Left renal cortex interstitium (tissue), 4 donors: ENCODE data around the gene CSNK1A1L. TPM values are rescaled to one million over a fixed set of nuclear protein-coding genes. Genes with fewer than 3 reads are reported as not detected.

Experiments used
- DNase-seq, 4 donors: peaks; one replicate each; pipeline ENCODE4 v3.0.0-alpha.2; 2013; ENCODE audit warnings: low read depth in 4 of 4, low spot score in 2 of 4, missing footprints in 1 of 4
- polyA plus RNA-seq, 4 donors: library from polyadenylated mRNA; unstranded; fragments of 120-200 nt; gene quantifications; one replicate each; pipeline ENCODE4 v1.2.1, GENCODE V29; 2013; ENCODE audit not compliant: insufficient read length in 4 of 4

Gene CSNK1A1L
- polyA plus RNA-seq, 4 donors = 0.18 to 0.23 (median 0.22) TPM; not detected in 1

DNA sequence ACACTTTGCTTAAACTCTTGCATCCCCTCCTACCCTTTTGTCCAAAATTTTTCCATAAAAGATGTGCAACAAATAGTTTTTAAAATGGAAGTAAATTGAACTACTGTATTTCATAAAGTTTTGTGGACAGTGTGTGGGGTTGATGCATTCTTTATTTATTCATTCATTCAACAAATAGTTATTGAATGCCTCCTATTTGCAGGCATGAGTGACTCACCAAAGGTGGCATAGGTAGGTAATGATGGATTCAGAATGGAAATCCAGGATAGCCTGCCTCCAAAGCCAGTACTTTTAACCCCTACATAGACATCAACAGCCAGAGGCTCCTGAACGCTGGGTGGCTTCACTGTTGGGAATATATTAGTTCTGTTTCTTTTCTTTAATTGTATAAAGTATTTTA lies 2.4 kb upstream of the CSNK1A1L start:
- DNase-seq = no peak

DNA sequence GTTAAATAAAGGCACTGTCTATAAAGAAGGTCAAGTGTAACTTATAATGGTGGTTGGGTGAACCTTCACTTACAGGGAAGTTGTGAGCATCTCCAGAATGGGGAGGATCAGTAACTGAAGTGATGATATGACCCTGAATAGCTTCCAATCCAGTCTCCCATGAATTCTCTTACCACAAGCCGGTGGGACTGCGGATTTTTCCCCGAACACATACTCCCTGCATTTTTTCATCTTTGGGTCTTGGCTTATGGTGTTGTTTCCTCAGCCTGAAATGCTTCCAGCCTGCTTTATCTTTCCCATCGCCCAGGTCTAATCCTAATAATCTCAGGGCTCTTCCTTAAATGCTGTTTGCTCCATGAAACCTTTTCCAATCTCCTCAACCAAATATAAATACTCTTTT lies 2.0 kb upstream of the CSNK1A1L start:
- no peak for DNase-seq

DNA sequence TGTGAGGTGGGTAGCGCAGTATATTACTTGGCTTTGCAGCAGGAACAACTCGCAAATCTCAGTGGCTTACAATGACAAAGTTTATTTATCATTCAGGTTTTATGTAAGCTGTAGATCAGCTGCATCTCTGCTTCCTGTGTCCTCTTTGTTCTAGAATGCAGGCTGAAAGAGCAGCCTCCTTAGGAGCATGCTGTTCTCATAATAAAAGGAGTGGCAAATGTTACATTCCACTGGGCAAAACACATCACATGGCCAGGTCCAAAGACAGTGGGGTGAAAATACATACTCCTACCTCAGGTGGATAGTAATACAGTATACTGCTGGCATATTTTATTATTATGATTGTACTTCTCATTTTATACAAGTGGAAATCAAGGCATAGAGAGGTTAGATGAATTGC lies 1.2 kb upstream of the CSNK1A1L start:
- DNase-seq = no peak

DNA sequence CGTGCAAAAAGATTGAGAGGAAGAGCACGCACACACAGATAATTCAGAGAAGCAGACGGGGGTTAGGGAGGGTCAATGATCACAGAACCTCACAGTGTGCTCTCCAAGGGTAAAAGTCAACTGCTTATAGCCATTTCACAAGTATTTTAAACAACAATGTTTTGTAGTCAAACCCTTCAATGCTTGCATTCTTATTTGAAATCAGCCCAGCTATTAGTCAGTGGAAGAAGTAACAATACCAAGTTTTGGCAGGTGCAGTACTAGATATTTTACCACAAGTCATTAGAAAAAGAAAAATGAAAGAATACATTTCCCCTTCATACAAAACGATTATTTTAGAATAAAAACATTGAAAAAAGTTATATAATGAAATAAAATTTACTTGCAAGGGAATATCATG lies 2.6 kb downstream of the CSNK1A1L start:
- DNase-seq = no peak

DNA sequence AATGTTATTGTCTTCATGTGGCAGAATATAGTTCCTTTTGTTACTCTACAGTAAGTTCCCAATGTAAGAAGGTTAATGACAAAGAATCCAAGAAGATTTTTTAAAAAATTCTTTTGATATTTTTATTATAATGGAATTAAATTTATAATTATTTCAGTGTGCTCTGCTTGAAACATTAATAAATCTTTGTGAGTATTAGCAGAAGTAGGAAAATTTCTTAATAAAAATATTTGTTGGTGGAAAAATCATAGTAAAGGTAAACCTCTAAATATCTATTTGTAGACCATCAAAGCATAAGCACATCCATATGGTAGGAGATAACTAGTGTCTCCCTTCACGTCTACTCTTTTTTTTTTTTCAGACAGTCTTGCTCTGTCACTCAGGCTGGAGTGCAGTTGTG lies 4.3 kb downstream of the CSNK1A1L start:
- no peak for DNase-seq

DNA sequence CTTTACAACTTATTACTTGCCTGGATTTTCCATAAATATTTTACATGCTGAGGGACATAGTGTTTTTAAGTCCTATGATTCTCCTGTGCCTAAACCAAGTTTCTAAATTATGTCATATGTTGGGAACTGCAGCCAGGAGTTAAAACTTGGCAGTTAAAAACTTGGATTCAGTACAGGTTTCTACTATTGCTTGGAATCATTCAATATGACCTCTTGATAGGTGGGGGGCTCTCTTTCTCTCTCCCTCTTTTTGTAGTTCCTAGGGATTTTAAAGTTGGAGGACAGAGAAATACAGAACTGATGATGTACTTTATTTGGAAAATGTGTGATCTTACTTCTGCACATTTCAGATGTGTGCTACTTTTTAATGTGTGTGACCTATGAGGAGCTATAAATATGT lies 4.7 kb downstream of the CSNK1A1L start:
- DNase-seq = no peak

DNA sequence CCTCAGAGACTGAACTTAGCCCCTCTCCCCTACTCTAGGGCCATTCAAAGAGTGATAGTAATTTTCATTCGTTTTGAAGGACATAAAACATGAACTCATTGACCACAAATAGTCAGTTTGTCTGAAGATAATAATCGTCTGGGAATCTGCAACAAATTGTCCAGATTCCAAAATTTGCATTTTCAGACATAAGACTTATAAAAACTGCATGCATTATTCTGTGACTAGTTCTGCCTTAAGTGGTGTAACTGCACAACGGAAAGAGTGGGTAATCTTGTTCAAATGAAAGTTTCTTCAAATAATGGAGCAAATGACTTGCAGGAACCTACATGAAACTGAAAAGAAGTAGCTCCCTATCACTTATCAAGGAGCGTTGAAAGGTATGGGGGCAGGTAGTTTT lies 8.4 kb downstream of the CSNK1A1L start:
- DNase-seq = no peak

DNA sequence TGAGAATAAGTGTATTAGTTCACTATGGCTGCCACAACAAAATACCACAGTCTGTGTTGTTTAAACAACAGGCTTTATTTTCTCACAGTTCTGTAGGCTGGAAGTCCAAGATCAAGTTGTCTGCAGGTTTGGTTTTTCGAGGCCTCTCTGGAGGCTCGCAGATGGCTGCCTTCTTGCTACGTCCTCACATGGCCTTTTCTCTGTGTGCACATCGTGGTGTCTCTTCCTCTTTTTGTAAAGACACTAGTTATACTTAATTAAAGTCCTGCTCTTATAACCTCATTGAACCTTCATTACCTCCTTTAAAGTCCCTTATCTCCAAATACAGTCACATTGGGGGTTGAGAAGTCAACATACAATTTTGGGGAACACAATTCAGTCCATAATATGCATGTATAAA lies 10.6 kb downstream of the CSNK1A1L start:
- no peak for DNase-seq

DNA sequence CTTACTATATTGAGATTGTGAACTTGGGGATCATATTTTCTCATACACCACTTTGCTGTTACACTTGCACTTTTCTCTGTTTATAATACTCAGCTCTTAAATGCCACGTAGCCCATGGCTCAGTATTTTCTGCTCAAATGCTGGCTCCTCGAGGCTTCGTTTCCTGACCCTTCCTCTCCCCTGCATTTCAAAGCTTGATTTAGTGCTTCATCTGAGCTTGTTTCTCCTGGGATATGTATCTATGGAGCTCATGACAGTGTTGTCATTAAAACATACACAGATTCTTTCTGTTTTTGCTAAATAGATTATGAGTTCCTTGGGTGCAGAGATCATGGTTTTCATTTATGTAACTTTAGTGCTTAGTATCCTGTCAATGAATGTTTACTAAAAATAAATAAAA lies 11.4 kb downstream of the CSNK1A1L start:
- no peak for DNase-seq

DNA sequence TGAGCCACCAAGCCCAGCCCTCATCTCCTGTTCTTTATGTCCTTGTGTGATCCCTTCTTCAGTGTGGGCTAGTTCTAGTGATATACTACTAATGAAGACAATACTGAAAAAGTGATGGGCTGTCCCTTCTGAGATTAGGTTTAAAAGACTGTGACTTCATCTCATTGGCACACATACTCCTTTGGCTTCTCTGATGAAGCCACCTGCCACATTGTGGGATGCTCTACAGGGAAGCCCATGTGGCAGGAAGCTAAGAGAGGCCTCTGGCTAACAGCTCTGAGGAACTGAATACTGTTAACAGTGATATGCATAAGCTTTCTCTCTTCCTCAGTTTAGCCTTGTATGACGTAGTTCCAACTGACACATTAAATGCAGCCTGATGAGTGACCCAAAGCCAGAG lies 13.6 kb downstream of the CSNK1A1L start:
- no peak for DNase-seq

DNA sequence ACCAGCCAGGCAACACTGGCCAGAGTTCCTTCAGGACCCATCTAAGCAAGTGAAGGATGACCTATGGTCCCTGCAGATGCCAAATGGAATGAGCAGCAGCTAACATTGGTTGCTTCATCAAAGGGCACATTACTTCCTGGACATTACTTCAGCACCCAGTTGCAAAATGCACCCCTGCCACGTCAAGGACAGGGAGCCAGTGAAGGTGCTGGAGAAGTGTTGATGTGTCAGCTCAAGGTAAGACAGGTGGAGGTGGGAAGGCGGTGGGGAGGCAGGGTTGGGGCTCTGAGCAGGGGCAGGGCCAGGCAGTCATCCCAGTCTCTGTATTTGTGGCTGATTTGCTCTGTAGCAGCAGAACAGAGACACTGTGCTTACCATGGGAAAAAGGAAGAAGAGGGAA lies 14.6 kb downstream of the CSNK1A1L start:
- no peak for DNase-seq

DNA sequence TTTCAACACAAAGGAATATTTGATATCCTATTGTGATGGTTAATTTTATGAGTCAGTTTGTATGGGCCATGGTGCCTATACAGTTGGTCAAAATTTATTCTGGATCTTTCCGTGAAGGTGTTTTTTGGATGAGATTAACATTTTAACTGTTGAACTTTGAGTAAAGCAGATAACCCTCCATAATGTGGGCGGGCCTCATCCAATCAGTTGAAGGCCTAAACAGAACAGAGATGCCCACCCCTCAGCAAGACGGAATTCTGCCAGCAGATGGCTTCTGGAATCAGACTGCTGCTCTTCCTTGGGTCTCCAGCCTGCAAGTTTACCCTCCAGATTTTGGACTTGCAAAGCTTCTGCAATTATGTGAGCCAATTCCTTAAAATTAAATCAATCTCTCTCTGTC lies 16.0 kb downstream of the CSNK1A1L start:
- no peak for DNase-seq

DNA sequence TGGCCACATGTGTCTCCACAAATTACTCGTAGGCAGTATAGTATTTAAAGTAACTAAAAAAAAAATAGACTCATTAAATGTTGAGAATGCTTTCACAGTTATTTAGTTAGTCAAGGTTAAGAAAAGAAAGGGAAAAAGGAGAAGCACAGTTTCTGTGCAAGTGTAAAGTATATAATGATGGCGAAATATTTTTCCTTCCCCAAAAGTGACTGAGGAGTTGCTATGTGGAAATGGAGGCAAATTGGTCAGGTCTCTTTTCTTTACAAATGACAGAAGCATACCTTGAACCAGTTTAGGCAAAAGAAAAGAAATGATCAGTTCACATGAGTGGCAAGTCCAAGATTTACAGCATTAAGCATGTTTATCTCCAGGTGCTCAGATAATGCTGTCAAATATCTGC lies 18.0 kb downstream of the CSNK1A1L start:
- no peak for DNase-seq

DNA sequence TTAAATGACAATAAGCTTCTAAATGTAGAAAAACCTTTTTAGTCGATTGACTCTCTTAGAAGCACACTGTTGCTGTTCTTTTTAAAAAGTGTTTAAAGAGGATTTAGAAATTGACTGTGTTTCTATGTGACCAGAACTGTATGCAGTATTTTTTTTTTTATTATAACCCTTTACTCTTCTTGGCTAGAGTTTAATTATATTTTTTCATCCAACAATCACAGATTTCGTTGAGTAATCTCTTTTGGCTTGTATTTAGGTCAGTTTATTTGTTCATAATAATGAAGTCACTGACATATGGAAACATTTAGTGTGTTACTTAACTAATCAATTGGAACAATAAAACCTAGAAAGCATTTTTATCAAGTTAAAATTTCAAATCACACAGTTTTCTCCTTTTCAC lies 19.9 kb downstream of the CSNK1A1L start:
- no peak for DNase-seq

DNA sequence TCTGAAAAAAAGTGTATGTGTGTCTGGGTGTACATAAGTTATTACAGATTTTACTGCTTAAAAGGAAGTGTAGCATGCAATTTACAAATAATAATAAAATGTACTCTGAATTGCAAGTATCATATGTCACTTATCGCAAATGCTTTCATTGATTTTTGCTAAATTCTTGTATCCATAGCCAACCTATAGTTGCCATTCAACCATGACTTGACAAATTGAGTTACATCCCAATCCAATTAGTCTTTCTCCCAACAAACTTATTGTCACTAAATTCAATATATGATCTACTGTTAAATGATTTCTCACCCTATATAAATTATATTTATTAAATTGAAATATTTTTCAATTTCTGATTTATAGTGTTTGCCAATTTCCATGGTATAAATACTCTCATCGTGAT lies 28.6 kb downstream of the CSNK1A1L start:
- no peak for DNase-seq

DNA sequence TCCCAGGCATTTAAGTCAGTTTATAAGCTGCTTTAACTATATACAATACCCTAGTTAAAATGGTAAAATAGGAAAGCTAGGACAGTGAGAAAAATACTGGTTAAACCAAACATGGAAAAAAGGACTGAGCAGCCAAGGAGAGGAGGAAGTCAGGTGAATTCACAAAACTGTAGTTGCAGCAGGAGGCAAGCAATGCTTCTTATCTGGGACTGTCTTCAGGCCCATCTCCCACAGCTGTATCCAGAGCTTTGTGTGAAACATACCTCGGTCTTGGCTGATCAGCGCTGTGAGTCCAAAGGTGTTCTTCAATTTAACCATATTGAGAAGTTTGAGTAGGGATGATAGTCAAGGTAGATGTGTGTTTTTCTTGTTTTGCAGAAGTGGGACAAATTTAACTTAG lies 30.3 kb downstream of the CSNK1A1L start:
- no peak for DNase-seq

DNA sequence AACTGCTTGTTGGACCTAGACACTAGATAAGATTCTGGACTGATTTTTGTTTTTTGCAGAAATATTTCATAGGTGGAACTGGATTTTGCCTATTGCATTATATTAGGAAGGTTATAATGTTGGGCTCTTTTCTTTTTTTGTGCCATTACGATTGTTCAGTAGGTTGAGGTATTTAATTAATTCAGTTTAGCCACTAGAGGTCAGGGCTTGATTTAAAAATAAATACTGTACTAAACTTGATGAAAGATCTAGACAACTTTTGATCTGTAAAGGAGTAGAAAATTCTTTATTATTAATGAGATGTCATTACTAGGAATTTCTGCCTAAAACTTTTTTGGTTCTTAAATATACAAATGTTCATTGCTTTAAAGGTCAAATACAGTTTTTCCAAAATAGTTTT lies 30.8 kb downstream of the CSNK1A1L start:
- no peak for DNase-seq

DNA sequence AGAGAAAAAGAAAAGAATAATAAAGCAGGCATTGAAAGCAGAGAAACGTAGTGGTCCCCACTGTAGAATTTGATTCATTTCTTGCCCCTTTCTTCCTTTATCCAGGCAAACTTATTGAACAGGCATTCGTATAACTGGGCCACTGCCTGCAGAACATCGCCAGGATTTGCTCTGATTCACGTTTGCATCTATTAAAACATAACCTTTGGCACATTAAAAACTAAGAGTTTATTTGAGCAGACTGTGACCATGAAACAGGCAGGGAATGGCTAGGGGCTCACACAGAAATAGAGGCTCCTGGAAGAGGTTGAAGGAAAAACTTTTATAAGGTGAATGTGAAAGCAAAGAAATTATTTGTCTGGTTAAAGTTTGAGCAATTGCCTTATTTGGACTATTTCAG lies 33.4 kb downstream of the CSNK1A1L start:
- DNase-seq = no peak

DNA sequence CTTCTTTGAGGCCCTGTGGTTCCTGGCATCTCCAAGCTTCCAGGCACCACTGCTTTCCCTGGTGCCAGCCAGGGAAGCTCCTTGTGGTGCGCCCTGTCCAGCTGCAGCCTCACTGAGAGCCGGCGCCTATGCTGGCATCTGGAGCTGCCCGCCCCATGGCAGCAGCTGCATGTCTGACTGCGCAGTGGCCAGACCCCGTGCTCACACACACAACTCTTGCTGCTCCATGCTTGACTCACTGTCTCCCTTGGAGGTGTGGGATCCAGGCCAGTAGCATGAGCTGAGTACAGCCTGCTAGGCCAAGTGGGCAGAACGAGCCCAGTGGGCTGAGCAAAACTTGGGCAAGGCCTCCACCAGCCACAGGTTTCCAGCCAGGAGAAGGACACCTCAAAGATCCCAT lies 34.5 kb downstream of the CSNK1A1L start:
- DNase-seq = no peak

DNA sequence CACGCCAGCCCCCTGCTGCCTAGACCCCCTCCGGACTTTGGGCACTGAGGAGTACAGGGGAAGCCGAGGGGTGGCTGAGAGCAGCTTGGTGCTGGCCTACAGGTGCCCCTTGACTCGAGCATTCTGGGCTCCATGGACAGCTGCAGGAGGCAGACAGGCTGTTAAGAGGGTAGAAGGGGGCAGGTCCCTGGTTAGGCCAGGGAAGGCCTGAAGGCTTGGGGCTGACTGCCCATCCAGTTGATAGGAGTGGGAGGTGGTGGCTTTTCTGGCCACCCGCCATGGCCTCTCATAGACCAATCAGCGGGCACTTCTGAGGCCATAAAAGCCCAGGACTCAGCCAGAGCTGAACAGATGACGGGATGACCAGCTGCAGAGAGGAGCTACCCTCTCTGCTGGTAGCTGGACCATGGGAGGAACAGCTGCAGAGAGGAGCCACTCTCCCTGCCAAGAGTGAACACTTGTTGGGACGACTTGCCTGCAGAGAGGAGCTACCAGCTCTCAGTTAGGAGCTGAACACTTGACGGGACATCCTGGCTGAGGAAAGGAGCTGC lies 35.2 kb downstream of the CSNK1A1L start:
- no peak for DNase-seq

DNA sequence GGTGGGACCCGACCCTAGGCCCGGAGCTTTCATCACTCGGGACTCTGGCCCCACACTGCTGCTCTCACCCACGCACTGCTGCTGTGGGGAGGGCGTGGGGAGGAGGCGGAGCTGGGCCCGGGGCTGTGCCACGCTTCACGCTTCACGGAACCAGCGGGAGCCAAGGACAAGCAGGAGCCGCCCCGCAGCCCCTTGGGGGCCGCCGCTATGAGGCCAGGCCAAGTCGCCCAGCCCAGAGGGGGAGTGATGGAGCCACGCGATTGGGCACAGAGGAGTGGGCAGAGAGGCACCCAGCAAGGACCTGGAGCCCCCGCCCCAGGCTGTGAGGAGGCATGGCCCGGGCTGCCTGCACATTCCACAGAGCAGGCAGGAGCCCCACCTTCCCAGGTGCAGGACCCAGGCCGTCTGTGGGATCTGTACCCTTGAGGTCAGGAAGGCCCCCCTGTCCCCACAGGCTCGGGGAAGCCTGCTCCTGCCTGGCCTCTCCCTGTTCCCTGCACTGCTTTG lies 35.8 kb downstream of the CSNK1A1L start:
- no peak for DNase-seq

DNA sequence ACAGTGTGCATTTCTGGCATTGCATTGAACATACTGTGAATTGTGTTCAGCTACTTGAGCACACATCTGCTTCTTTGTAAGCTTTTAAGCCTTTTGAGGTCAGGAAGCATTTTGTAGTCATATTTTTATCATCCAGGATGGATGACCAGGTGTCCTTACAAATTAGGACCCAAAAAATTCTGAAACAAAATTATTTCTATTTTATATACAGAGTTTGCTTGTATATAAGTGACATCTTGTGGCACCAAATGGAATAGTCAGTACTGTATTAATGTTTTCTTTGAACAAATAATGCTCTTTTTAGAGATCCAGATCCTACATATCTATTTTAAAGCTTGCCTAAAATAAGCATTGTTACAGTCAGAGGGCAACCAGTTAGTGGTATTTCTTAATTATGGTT lies 36.5 kb downstream of the CSNK1A1L start:
- no peak for DNase-seq

DNA sequence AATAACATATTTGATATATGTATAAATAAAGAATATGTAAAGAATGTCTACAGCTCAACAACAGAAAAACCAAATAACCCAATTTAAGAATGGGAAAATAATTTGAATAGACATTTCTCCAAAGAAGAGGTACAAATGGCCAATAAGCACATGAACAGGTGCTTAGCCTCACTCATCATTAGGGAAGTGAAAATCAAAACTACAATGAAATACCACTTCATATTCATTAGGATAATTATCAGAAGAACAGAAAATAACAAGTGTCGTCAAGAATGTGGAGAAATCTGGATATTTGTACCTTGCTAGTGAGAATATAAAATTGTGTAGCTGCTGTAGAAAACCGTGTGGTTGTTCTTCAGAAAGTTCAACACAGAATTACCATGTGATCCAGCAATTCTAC lies 37.6 kb downstream of the CSNK1A1L start:
- no peak for DNase-seq
